ENCODE results near the gene DAB1.

Gene DAB1

DNA sequence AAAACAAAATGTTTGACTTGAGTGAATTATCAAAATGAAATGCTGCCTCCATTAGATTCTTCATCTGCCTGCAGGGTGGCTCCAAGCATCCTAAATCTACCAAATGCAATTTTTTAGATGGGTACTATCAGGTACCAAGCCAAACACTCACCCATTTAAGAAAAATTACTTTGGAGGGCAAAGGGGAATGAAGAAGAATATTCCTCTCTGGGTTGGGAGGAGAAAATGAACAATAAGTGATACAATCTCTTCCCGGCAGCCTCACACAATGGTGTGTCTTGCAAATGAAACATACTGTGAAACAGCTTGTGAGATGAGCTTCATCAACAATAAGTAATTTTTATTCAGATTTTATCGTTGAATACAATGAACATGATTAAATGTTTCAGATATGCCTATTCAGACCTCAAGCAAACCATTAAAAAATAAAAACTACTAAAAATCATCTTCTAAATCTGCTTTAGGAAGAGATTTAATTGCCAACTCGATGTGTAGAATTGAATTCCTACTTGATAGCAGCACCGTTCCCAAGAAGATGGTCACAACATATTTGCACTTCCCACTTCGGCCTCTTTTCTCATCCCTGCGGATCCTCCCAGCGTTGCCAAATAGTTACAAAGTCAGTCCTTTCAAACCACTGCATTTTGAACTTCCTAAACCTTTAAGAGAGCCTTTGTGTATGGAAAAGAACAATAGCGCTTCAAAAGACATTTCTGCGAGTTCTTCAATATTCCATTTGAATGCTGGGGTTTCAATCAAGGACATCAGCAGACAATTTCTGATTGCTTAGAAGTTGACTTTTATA, 2.7 kb downstream of the DAB1 start:
- H3K27me3 ChIP-seq (ENCODE audit: control insufficient read depth in 5 of 5, insufficient read depth in 4 of 5, low read length in 5 of 5), result peaks cover 20 to 38% (median 33%) of the 10 kb centered on the region in 5 donors
- H3K4me3 ChIP-seq (ENCODE audit: low read depth in 1 of 5, low read length in 5 of 5), result no peak overlapping the region
- no peaks in the 10 kb centered on the region for H3K9me3 ChIP-seq (ENCODE audit: control insufficient read depth in 5 of 5, low read length in 5 of 5)
- H3K9ac ChIP-seq (ENCODE audit: low read length in 5 of 5), result no peak overlapping the region
- H3K27ac ChIP-seq (ENCODE audit: low read depth, low read length), result no peak overlapping the region
- H3K4me1 ChIP-seq (ENCODE audit: control insufficient read depth in 5 of 5, insufficient read depth in 5 of 5, low read length in 5 of 5), result peaks cover 0 to 27% (median 23%) of the 10 kb centered on the region in 5 donors
- H3K36me3 ChIP-seq (ENCODE audit: control insufficient read depth in 5 of 5, insufficient read depth in 5 of 5, low read length in 5 of 5), result no peaks in the 10 kb centered on the region

DNA sequence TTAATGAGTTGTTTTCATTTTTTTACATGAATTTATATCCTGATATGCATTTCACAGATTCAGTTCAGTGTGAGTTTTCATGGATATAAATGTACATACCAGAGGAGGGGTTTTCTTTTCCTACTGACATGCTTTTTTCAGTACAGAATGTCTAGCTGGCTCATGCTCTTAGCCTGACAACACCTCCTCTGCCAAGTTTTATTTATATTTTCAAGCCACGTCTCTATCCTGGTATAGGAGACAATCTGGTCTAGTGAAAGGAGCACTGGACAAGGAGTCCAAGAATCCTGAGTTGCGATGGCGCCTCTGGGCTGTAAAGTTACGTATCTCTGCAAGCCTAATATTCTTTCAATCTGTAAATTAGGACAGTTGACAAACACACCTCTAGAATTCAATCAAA, 4.9 kb downstream of the DAB1 start:
- Histone ChIP-seq H3K4me1 (ENCODE audit: control insufficient read depth in 5 of 5, insufficient read depth in 5 of 5, low read length in 5 of 5) (peaks cover 0 to 19% (median 15%) of the 10 kb centered on the region in 5 donors), H3K9ac (ENCODE audit: low read length in 5 of 5) (no peak overlapping the region), H3K27ac (ENCODE audit: low read depth, low read length) (no peak overlapping the region), H3K27me3 (ENCODE audit: control insufficient read depth in 5 of 5, insufficient read depth in 4 of 5, low read length in 5 of 5) (peaks cover 11 to 26% (median 21%) of the 10 kb centered on the region in 5 donors), H3K4me3 (ENCODE audit: low read depth in 1 of 5, low read length in 5 of 5) (no peak overlapping the region), H3K36me3 (ENCODE audit: control insufficient read depth in 5 of 5, insufficient read depth in 5 of 5, low read length in 5 of 5) (no peaks in the 10 kb centered on the region), H3K9me3 (ENCODE audit: control insufficient read depth in 5 of 5, low read length in 5 of 5) (no peaks in the 10 kb centered on the region)

- no peak overlapping the region for H3K4me3 ChIP-seq (ENCODE audit: low read depth in 1 of 5, low read length in 5 of 5)
- H3K9ac ChIP-seq (ENCODE audit: low read length in 5 of 5), result no peak overlapping the region
- no peaks in the 10 kb centered on the region for H3K36me3 ChIP-seq (ENCODE audit: control insufficient read depth in 5 of 5, insufficient read depth in 5 of 5, low read length in 5 of 5)
- no peak overlapping the region for H3K27ac ChIP-seq (ENCODE audit: low read depth, low read length)
- H3K9me3 ChIP-seq (ENCODE audit: control insufficient read depth in 5 of 5, low read length in 5 of 5), result peaks cover 0 to 8% (median 0%) of the 10 kb centered on the region in 5 donors
- H3K27me3 ChIP-seq (ENCODE audit: control insufficient read depth in 5 of 5, insufficient read depth in 4 of 5, low read length in 5 of 5), result no peaks in the 10 kb centered on the region
- no peaks in the 10 kb centered on the region for H3K4me1 ChIP-seq (ENCODE audit: control insufficient read depth in 5 of 5, insufficient read depth in 5 of 5, low read length in 5 of 5)
These were observed 12.6 kb downstream of the DAB1 start for GRCh38 chr1:57411262-57411661.

DNA sequence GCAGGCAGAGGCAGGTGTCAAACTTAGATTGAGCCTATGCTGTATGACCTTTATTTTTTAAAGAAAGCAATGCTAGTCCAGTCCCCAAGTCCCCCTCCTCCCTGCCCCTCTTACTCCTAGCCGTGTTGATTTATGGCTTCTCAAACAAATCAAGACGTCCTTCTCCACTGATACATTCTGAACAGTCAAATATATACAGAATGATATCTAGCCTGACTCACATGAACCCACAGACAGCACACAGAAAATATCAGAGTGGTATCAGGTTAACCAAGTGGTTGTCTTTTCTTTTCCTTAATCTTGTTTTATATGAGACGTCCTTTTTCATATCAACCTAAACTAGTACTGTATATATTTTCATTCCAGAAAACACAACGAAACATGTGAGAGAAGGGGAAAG, 13.4 kb downstream of the DAB1 start:
- H3K4me1 ChIP-seq (ENCODE audit: control insufficient read depth in 5 of 5, insufficient read depth in 5 of 5, low read length in 5 of 5), result no peaks in the 10 kb centered on the region
- H3K36me3 ChIP-seq (ENCODE audit: control insufficient read depth in 5 of 5, insufficient read depth in 5 of 5, low read length in 5 of 5), result no peaks in the 10 kb centered on the region
- H3K9ac ChIP-seq (ENCODE audit: low read length in 5 of 5), result no peak overlapping the region
- H3K4me3 ChIP-seq (ENCODE audit: low read depth in 1 of 5, low read length in 5 of 5), result no peak overlapping the region
- no peaks in the 10 kb centered on the region for H3K27me3 ChIP-seq (ENCODE audit: control insufficient read depth in 5 of 5, insufficient read depth in 4 of 5, low read length in 5 of 5)
- peaks cover 0 to 8% (median 0%) of the 10 kb centered on the region in 5 donors for H3K9me3 ChIP-seq (ENCODE audit: control insufficient read depth in 5 of 5, low read length in 5 of 5)
- no peak overlapping the region for H3K27ac ChIP-seq (ENCODE audit: low read depth, low read length)

DNA sequence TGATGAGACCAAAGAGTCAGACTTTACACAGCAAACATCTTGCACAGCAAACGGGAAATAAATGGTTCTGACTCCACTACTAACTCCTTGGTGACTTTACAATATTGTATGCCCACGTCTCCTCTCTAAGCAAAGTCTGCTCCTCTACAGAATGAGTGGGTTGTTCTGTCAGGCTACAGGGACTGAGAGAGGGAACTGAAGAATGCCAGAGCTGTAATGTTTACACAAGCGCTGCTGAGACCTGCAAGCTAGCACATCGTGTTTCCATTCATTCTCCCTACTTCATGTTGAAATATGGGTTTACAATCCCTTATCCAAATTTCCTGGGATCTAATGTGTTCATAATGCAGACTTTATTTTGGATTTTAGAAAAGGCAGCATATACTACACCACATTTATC, 15.9 kb downstream of the DAB1 start:
- no peak overlapping the region for H3K27ac ChIP-seq (ENCODE audit: low read depth, low read length)

DNA sequence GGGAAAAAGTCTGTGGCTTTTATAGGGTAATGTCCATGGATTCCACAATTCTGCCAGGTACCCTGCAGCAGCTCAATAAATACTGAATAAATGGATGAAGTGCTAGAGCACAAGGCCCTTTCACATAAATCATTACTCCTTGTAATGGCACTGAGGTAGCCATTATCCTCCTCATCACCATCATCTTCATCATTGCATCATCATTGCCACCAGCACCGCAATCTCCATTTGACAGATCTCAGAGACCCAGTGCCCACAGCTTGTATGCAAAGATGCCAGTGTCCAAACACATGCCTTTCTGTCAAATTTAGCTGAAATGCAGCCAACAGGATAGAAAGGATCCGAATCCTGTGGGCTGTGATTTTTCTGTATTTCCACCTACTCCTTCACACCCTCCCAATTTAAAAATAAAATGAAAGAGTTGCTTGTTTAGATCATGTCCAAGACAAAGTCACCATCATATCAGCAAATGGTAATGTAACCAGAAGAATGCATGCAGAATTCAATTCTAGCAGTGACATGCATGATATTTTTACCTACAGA, 17.4 kb downstream of the DAB1 start:
- no peak overlapping the region for H3K27ac ChIP-seq (ENCODE audit: low read depth, low read length)
- no peaks in the 10 kb centered on the region for H3K4me1 ChIP-seq (ENCODE audit: control insufficient read depth in 5 of 5, insufficient read depth in 5 of 5, low read length in 5 of 5)
- no peaks in the 10 kb centered on the region for H3K27me3 ChIP-seq (ENCODE audit: control insufficient read depth in 5 of 5, insufficient read depth in 4 of 5, low read length in 5 of 5)
- H3K36me3 ChIP-seq (ENCODE audit: control insufficient read depth in 5 of 5, insufficient read depth in 5 of 5, low read length in 5 of 5), result no peaks in the 10 kb centered on the region
- no peak overlapping the region for H3K9ac ChIP-seq (ENCODE audit: low read length in 5 of 5)
- no peak overlapping the region for H3K4me3 ChIP-seq (ENCODE audit: low read depth in 1 of 5, low read length in 5 of 5)
- no peaks in the 10 kb centered on the region for H3K9me3 ChIP-seq (ENCODE audit: control insufficient read depth in 5 of 5, low read length in 5 of 5)

More for the DNA sequence above, 15.9 kb downstream of the DAB1 start:
- Histone ChIP-seq H3K4me1 (ENCODE audit: control insufficient read depth in 5 of 5, insufficient read depth in 5 of 5, low read length in 5 of 5) (no peaks in the 10 kb centered on the region), H3K36me3 (ENCODE audit: control insufficient read depth in 5 of 5, insufficient read depth in 5 of 5, low read length in 5 of 5) (no peaks in the 10 kb centered on the region), H3K4me3 (ENCODE audit: low read depth in 1 of 5, low read length in 5 of 5) (no peak overlapping the region), H3K9me3 (ENCODE audit: control insufficient read depth in 5 of 5, low read length in 5 of 5) (peaks cover 0 to 8% (median 0%) of the 10 kb centered on the region in 5 donors), H3K9ac (ENCODE audit: low read length in 5 of 5) (no peak overlapping the region), H3K27me3 (ENCODE audit: control insufficient read depth in 5 of 5, insufficient read depth in 4 of 5, low read length in 5 of 5) (no peaks in the 10 kb centered on the region)

DNA sequence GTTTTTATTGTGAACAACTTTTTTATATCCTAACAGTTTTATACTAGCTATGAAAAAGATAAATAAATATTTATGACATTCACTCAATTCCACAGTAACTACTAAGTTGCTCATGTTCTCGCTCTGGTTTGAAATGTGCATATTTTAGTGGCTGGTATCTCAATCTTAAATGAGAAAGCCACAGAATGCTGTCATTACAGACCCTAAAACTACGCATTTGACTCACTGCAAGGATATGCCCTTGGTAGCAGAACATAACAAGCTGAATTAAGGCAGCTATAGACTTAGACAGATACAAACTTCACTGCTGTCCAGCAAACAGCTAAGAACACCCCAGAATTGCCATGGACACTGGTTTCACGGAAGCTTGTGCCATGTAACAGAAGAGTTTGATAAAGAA, 19.0 kb downstream of the DAB1 start:
- no peak overlapping the region for H3K4me3 ChIP-seq (ENCODE audit: low read depth in 1 of 5, low read length in 5 of 5)
- H3K9me3 ChIP-seq (ENCODE audit: control insufficient read depth in 5 of 5, low read length in 5 of 5), result no peaks in the 10 kb centered on the region
- H3K27ac ChIP-seq (ENCODE audit: low read depth, low read length), result no peak overlapping the region
- H3K9ac ChIP-seq (ENCODE audit: low read length in 5 of 5), result no peak overlapping the region
- no peaks in the 10 kb centered on the region for H3K27me3 ChIP-seq (ENCODE audit: control insufficient read depth in 5 of 5, insufficient read depth in 4 of 5, low read length in 5 of 5)
- no peaks in the 10 kb centered on the region for H3K4me1 ChIP-seq (ENCODE audit: control insufficient read depth in 5 of 5, insufficient read depth in 5 of 5, low read length in 5 of 5)
- H3K36me3 ChIP-seq (ENCODE audit: control insufficient read depth in 5 of 5, insufficient read depth in 5 of 5, low read length in 5 of 5), result no peaks in the 10 kb centered on the region

DNA sequence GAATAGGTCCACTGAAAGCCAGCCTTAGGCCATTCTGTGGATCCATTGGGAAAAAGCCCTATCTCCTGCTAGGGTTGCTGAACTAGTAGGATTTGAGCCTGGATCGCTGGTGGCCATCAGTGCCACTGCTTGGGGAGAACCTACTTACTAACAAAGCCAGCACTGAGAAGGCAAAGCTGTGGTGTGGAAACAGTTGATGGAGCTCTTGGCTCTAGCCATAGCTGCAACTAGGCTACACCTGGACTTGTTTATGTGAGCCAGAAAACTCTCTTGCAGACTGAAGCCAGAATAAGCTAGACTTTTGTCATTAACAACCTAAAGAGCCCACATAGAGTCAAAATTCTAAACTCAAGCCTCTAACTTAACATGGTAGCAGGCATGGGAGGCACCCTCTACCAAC, 20.7 kb downstream of the DAB1 start:
- Histone ChIP-seq H3K27ac (ENCODE audit: low read depth, low read length) (no peak overlapping the region), H3K36me3 (ENCODE audit: control insufficient read depth in 5 of 5, insufficient read depth in 5 of 5, low read length in 5 of 5) (no peaks in the 10 kb centered on the region), H3K27me3 (ENCODE audit: control insufficient read depth in 5 of 5, insufficient read depth in 4 of 5, low read length in 5 of 5) (no peaks in the 10 kb centered on the region), H3K9ac (ENCODE audit: low read length in 5 of 5) (no peak overlapping the region), H3K9me3 (ENCODE audit: control insufficient read depth in 5 of 5, low read length in 5 of 5) (no peaks in the 10 kb centered on the region), H3K4me1 (ENCODE audit: control insufficient read depth in 5 of 5, insufficient read depth in 5 of 5, low read length in 5 of 5) (no peaks in the 10 kb centered on the region), H3K4me3 (ENCODE audit: low read depth in 1 of 5, low read length in 5 of 5) (no peak overlapping the region)

GRCh38 chr1:57401671-57402070, 22.2 kb downstream of the DAB1 start:
- Histone ChIP-seq H3K9ac (ENCODE audit: low read length in 5 of 5) (no peak overlapping the region), H3K4me1 (ENCODE audit: control insufficient read depth in 5 of 5, insufficient read depth in 5 of 5, low read length in 5 of 5) (no peaks in the 10 kb centered on the region), H3K27me3 (ENCODE audit: control insufficient read depth in 5 of 5, insufficient read depth in 4 of 5, low read length in 5 of 5) (no peaks in the 10 kb centered on the region), H3K4me3 (ENCODE audit: low read depth in 1 of 5, low read length in 5 of 5) (no peak overlapping the region), H3K27ac (ENCODE audit: low read depth, low read length) (no peak overlapping the region), H3K9me3 (ENCODE audit: control insufficient read depth in 5 of 5, low read length in 5 of 5) (no peaks in the 10 kb centered on the region), H3K36me3 (ENCODE audit: control insufficient read depth in 5 of 5, insufficient read depth in 5 of 5, low read length in 5 of 5) (no peaks in the 10 kb centered on the region)

- Histone ChIP-seq H3K27ac (ENCODE audit: low read depth, low read length) (no peak overlapping the region), H3K9me3 (ENCODE audit: control insufficient read depth in 5 of 5, low read length in 5 of 5) (no peaks in the 10 kb centered on the region), H3K36me3 (ENCODE audit: control insufficient read depth in 5 of 5, insufficient read depth in 5 of 5, low read length in 5 of 5) (no peaks in the 10 kb centered on the region), H3K9ac (ENCODE audit: low read length in 5 of 5) (no peak overlapping the region), H3K4me3 (ENCODE audit: low read depth in 1 of 5, low read length in 5 of 5) (no peak overlapping the region), H3K27me3 (ENCODE audit: control insufficient read depth in 5 of 5, insufficient read depth in 4 of 5, low read length in 5 of 5) (no peaks in the 10 kb centered on the region), H3K4me1 (ENCODE audit: control insufficient read depth in 5 of 5, insufficient read depth in 5 of 5, low read length in 5 of 5) (no peaks in the 10 kb centered on the region)
These were observed 23.8 kb downstream of the DAB1 start for GRCh38 chr1:57400048-57400447.

Data from subcutaneous abdominal adipose tissue (tissue), 5 donors.